HG03565 (cell line): ENCODE measurements around the gene TAB2.

ENCODE experiments used
- ATAC-seq: cut with Tn5 transposase; IDR thresholded peaks from one replicate; pipeline ENCODE4 v1.9.1; 2021; ENCODE audit warnings: mild to moderate bottlenecking, moderate library complexity; ENCODE audit not compliant: unreplicated experiment

TAB2 gene, protein sequence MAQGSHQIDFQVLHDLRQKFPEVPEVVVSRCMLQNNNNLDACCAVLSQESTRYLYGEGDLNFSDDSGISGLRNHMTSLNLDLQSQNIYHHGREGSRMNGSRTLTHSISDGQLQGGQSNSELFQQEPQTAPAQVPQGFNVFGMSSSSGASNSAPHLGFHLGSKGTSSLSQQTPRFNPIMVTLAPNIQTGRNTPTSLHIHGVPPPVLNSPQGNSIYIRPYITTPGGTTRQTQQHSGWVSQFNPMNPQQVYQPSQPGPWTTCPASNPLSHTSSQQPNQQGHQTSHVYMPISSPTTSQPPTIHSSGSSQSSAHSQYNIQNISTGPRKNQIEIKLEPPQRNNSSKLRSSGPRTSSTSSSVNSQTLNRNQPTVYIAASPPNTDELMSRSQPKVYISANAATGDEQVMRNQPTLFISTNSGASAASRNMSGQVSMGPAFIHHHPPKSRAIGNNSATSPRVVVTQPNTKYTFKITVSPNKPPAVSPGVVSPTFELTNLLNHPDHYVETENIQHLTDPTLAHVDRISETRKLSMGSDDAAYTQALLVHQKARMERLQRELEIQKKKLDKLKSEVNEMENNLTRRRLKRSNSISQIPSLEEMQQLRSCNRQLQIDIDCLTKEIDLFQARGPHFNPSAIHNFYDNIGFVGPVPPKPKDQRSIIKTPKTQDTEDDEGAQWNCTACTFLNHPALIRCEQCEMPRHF

DNA sequence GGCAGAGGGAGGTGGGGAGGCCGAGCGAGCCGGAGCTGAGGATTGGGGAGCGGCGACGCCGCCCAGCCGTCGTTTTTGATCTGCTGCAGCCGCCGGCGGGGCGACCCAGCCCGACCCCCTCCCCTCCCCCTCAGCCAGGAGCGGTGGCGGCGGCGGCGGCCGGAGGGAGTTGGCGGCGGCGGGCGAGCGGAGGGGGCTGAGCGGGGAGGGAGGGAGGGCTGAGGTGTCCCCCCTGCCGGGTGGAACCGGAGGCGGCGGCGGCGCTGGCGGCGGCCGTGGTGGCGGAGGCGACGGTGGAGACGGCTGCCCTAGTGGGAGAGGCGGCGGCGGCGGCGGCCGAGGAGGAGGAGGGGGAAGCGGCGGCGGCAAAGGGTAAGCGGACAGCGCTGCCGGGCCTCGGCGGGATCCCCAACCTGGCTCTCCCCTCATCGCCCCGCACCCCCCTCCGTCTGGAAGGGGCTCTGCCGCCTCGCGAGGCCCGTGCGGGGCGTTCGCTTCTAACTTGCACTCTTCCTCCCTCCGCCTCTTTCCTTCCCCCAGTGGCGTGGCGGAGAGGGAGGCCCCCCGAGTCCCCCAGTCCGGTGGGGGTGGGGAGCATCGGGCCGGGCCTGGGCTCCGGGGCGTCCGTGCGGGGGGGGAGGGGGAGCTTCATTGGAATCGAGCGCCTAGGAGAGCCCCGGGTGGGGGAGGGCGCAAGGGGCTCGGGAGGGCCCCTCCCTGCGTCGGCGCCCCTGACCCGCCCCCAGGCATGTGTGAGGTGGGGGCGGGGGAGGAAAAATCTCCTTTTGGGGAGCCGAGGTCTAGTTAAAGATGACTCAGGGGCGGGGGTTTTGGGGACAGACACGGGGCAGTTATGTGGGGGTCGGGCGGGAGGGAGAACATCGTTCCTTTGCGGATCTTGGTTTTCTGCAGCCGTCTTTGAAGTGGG lies at the start of gene TAB2:
Gene TAB2 (plus strand): TSS at position 69 of the 928 bp plus-strand sequence. CDS start 52,286 bp downstream, outside the sequence.
- ATAC-seq = peak; percentile 7

- no peak for ATAC-seq
These were observed 49.4 kb upstream of the TAB2 start for GRCh38 chr6:149268146-149268545.

DNA sequence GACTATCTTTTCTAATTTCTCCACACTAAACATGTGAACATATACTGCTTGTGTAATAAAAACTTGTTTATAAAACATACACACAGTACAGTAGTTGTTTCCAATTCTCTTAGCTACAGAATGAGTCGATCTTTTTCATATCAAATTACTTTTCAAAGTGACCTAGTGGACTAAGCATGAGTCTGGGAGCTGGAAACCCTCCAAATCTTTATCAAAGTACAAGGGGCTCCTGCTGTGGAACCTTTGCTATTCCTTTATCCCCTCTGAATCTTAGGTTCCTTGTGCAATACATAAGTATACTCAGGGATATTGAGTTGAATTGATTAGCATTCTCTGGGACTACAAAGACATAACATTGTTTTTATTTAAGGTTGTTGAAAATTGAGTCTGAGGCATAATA lies 48.7 kb upstream of the TAB2 start:
- ATAC-seq = no peak

DNA sequence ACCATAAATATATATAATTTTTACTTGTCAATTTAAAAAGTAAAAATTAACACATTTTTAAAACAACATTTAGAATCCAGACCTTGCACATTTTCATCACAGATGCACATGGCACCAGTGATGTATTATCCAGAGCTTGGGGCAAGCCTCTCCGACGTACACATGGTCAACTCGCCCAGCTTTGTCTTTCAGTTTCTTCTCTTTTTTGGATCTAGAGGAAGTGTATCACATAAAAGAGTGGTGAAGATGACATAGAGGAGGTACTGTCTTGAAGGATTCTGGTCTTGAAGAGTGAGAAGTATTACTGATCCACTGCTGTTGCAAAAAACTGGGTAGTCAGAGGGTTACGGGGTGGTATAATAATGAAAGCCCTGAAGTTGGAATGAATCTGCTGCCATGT lies 46.9 kb upstream of the TAB2 start:
- no peak for ATAC-seq

- ATAC-seq = peak; percentile 78
These were observed 45.9 kb upstream of the TAB2 start for GRCh38 chr6:149271348-149272340.

GRCh38 chr6:149273318-149273717 lies 44.2 kb upstream of the TAB2 start:
- no peak for ATAC-seq

GRCh38 chr6:149275621-149276020 lies 41.9 kb upstream of the TAB2 start:
- no peak for ATAC-seq

DNA sequence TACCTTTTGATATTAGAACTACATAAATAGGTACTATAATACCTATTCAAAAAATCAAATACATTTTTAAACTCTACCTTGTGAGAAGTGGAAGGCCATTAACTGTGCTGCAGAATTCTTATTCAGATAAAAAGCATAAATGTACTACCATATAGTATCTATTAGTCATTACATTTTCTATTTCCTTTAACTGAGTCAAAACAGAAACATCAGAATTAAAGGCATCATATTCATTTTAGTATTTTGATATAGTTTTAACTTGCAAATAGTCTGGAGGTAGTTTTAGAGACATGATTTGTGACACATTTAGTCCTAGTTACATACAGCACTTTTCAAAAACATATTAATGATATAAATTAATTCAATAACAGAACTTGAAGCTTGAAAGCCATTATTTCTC lies 39.9 kb upstream of the TAB2 start:
- ATAC-seq = no peak

GRCh38 chr6:149278997-149279396 lies 38.5 kb upstream of the TAB2 start:
- no peak for ATAC-seq

- ATAC-seq = no peak
These were observed 32.6 kb upstream of the TAB2 start for GRCh38 chr6:149284904-149285303.

- no peak for ATAC-seq
These were observed 31.9 kb upstream of the TAB2 start for GRCh38 chr6:149285626-149286025.

DNA sequence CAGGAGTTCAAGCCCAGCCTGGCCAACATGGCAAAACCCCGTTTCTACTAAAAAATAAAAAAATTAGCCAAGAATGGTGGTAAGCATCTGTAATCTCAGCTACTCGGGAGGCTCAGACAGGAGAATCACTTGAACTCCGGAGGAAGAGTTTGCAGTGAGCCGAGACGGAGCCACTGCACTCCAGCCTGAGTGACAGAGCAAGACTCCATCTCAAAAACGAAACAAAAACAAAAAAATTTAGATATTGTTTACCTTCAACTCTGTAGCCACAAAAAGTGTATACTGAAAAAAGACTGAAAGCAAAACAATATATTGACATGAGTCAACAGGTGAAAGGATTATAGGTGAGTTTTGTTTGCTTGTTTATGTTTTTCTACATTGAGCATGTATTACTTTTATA lies 30.6 kb upstream of the TAB2 start:
- ATAC-seq = no peak

- no peak for ATAC-seq
These were observed 28.2 kb upstream of the TAB2 start for GRCh38 chr6:149289192-149289781.

DNA sequence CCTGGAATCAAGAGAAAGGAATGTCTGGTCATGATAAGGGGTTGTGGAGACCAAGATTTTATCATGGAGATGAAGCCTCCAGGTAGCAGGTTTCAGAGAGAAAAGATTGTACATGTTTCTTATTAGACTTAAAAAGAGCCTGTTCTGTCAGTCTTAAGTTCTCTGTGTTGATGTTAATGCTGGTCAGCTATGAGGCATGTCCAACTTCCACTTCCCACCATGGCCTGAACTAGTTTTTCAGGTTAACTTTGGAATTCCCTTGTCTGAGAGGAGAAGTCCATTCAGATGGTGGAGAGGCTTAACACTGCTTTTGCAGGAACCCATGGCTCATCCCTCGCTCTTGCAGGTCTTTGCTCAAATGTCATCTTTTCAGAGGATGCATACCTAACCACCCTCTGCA lies 27.5 kb upstream of the TAB2 start:
- no peak for ATAC-seq

DNA sequence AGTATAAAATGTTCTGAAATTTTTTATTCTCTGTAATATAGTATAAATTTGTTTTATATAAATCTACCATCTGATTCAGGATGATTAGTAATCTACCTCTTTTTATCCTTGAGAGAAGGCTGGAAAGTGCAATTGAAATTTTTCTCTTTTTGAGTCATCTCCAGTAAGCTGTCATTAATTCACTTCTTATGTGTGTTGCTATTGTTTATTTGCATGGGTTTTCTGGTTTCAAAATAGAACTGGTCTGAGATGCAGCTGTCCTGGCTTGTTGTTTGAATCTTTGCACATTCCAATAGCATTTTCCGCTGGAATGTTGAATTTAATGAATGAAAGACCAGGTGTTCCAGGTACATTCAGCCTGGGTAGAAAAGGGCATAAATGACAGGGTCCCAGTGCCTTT lies 24.3 kb upstream of the TAB2 start:
- ATAC-seq = no peak

- no peak for ATAC-seq
These were observed 16.9 kb upstream of the TAB2 start for GRCh38 chr6:149300563-149300962.

DNA sequence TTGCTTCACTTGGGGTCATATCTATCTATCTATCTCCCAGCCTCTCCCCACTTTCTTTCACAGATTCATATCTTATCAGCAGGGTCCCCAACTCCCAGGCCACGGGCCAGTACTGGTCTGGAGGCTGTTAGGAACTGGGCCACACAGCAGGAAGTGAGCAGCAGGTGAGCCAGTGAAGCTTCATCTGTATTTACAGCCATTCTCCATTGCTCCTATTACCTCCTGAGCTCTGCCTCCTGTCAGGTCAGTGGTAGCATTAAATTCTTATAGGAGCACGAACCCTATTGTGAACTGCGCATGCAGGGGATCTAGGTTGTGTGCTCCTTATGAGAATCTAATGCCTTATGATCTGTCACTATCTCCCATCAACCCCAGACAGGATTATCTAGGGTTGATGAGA lies 14.8 kb upstream of the TAB2 start:
- no peak for ATAC-seq

DNA sequence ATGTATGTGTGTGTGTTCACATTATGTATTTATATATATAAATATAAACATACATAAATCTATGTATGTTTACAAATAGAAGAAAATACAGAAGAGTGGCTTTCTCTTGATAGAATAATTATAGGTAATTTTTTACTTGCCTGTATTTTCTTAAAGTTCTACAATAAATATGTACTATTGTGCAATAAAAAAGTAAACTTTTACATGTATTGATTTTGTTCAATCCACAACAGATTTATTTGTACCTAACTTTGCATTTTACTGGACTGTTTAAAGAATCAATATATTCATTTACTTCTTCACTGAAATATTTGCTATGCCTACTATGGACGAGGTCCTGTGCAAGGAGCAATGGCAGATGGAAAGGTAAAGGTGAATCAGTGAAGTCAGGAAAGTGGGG lies 14.0 kb upstream of the TAB2 start:
- no peak for ATAC-seq

- ATAC-seq = no peak
These were observed 12.1 kb upstream of the TAB2 start for GRCh38 chr6:149305372-149305771.

GRCh38 chr6:149306967-149307366 lies 10.5 kb upstream of the TAB2 start:
- no peak for ATAC-seq
